Activated CD4-positive, alpha-beta T cell treated with anti-CD3 and anti-CD28 coated beads, Interleukin-2, amount 10 ng/mL, durations not matched to agents 24 days and 14 days (primary cell): ENCODE measurements around the gene GLOD4. TPM values are rescaled to one million over a fixed set of nuclear protein-coding genes. Genes with fewer than 3 reads are reported as not detected.

Experiments
- total RNA-seq: library from RNA; stranded (reverse); gene quantifications from 2 replicates; pipeline ENCODE4 v1.2.3, GENCODE V29; 2022

Gene GLOD4
- total RNA-seq, 1 donor from 2014 or later, result 82.4 TPM

Other genes with a start within 250 kb of the GLOD4 start
- gene VPS53, start 67.4 kb downstream of the GLOD4 start, total RNA-seq, result 88.9 and 90.6 TPM in 2 replicates
- gene TLCD3A, start 49.7 kb downstream of the GLOD4 start, total RNA-seq, result 42.3 and 43.1 TPM in 2 replicates
- gene GEMIN4, start 30.0 kb downstream of the GLOD4 start, total RNA-seq, result 71.4 and 80.3 TPM in 2 replicates
- gene MRM3, start 73 bp upstream of the GLOD4 start, total RNA-seq, result 32.5 and 33.1 TPM in 2 replicates
- 0.14 and 0.28 TPM in 2 replicates for gene NXN, start 197.5 kb upstream of the GLOD4 start, total RNA-seq
- 14.7 and 15.7 TPM in 2 replicates for gene TIMM22, start 214.8 kb upstream of the GLOD4 start, total RNA-seq